ENCODE measurements around the gene EIF4A3. TPM values are rescaled to one million over a fixed set of nuclear protein-coding genes. Genes with fewer than 3 reads are reported as not detected.

The EIF4A3 gene
- total and polyA plus RNA-seq, 10 of the 15 experiments (the other 5 are each of a cell fraction or from before 2014, with no cell fraction given), result 53.3 to 225 (median 103) TPM

DNA sequence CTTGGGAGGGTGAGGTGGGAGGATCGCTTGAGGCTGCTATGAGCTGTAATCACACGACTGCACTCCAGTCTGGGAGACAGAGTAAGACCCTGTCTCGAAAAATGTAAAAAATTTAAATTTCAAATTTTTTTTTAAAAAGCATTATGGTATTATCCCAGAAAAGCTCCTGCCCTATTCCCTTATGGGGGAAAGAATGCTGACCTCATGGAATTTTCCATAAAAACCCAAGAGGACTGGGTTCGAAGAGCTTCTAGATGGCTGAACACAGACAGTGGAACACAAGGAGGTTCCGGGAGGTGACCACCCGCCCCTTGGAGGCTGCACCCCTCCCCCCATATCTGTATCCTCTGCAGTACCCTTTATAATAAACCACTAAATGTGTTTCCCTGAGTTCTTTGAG is 4.0 kb downstream of the EIF4A3 start:
- peaks cover 11% of the 10 kb centered on the region for H3K4me1 ChIP-seq (ENCODE audit: control insufficient read depth, insufficient read depth, low read length)
- WGBS (ENCODE audit: insufficient coverage, insufficient replicate concordance, low lambda C conversion rate, missing lambda C conversion rate), result 89% methylated on average over 6 of the region's 6 CpGs
- H2AFZ ChIP-seq (ENCODE audit: control insufficient read depth, low read depth, low read length), result no peak overlapping the region
- POLR2A ChIA-PET, result interaction anchor here (0.5 kb wide), 1 partner anchor 11 kb away, joined by 3 read pairs; no protein-coding TSS in a partner anchor
- FAIRE-seq, result no peak
- H3K36me3 ChIP-seq (ENCODE audit: control insufficient read depth in 2 of 2, insufficient read depth in 2 of 2, low read length in 1 of 2), result peaks cover 25 to 27% of the 10 kb centered on the region in 2 experiments
- H3K9ac ChIP-seq (ENCODE audit: control insufficient read depth, insufficient read depth, low read length), result no peak overlapping the region
- no peak overlapping the region; the same call in 1 of the 2 replicates for H3K4me2 ChIP-seq (ENCODE audit: control insufficient read depth, insufficient read depth)
- H3K27ac ChIP-seq (ENCODE audit: control insufficient read depth, insufficient read depth), result no peak overlapping the region
- DNase-seq (ENCODE audit: low read depth, low spot score), result no peak
- TF ChIP-seq YBX1 (IDR thresholded peaks at IDR 0.05) (no peak), POLR2AphosphoS5 (IDR thresholded peaks at IDR 0.05; ENCODE audit: low read length) (no peak), ATF7 (IDR thresholded peaks at IDR 0.05; ENCODE audit: low read depth) (no peak), JUNB (IDR thresholded peaks at IDR 0.05) (no peak), REST (IDR thresholded peaks at IDR 0.05; ENCODE audit: low read depth, low read length) (no peak)
- TF ChIP-seq, protein P1, sequence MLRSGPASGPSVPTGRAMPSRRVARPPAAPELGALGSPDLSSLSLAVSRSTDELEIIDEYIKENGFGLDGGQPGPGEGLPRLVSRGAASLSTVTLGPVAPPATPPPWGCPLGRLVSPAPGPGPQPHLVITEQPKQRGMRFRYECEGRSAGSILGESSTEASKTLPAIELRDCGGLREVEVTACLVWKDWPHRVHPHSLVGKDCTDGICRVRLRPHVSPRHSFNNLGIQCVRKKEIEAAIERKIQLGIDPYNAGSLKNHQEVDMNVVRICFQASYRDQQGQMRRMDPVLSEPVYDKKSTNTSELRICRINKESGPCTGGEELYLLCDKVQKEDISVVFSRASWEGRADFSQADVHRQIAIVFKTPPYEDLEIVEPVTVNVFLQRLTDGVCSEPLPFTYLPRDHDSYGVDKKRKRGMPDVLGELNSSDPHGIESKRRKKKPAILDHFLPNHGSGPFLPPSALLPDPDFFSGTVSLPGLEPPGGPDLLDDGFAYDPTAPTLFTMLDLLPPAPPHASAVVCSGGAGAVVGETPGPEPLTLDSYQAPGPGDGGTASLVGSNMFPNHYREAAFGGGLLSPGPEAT (IDR thresholded peaks at IDR 0.05; ENCODE audit: low read depth), result no peak
- TF ChIP-seq, protein P2, sequence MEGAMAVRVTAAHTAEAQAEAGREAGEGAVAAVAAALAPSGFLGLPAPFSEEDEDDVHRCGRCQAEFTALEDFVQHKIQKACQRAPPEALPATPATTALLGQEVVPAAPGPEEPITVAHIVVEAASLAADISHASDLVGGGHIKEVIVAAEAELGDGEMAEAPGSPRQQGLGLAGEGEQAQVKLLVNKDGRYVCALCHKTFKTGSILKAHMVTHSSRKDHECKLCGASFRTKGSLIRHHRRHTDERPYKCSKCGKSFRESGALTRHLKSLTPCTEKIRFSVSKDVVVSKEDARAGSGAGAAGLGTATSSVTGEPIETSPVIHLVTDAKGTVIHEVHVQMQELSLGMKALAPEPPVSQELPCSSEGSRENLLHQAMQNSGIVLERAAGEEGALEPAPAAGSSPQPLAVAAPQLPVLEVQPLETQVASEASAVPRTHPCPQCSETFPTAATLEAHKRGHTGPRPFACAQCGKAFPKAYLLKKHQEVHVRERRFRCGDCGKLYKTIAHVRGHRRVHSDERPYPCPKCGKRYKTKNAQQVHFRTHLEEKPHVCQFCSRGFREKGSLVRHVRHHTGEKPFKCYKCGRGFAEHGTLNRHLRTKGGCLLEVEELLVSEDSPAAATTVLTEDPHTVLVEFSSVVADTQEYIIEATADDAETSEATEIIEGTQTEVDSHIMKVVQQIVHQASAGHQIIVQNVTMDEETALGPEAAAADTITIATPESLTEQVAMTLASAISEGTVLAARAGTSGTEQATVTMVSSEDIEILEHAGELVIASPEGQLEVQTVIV (IDR thresholded peaks at IDR 0.05; ENCODE audit: borderline replicate concordance, partially characterized antibody), result no peak
- TF ChIP-seq, protein P3, sequence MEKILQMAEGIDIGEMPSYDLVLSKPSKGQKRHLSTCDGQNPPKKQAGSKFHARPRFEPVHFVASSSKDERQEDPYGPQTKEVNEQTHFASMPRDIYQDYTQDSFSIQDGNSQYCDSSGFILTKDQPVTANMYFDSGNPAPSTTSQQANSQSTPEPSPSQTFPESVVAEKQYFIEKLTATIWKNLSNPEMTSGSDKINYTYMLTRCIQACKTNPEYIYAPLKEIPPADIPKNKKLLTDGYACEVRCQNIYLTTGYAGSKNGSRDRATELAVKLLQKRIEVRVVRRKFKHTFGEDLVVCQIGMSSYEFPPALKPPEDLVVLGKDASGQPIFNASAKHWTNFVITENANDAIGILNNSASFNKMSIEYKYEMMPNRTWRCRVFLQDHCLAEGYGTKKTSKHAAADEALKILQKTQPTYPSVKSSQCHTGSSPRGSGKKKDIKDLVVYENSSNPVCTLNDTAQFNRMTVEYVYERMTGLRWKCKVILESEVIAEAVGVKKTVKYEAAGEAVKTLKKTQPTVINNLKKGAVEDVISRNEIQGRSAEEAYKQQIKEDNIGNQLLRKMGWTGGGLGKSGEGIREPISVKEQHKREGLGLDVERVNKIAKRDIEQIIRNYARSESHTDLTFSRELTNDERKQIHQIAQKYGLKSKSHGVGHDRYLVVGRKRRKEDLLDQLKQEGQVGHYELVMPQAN (conservative IDR thresholded peaks at IDR 0.05), result no peak
- 0 out of 2 replicates have a peak, but pooled peaks cover 3% of the 10 kb centered on the region for H4K20me1 ChIP-seq (ENCODE audit: control insufficient read depth, insufficient read depth)
- H3K4me3 ChIP-seq, result 0 out of 2 replicates have a peak overlapping the region, but pooled peaks have one; percentile 0
- SMC1A ChIA-PET (ENCODE audit: uncharacterized antibody, unreplicated experiment), result no interaction called here
- no TSS peak for BruUV-seq (replicated peaks)
- peaks cover 42% of the 10 kb centered on the region for H3K79me2 ChIP-seq (ENCODE audit: control insufficient read depth, insufficient read depth, low read length)
- no peak for ATAC-seq
- RAD21 ChIA-PET (ENCODE audit: unreplicated experiment), result interaction anchor here (0.5 to 2.3 kb wide), 3 partner anchors 41 to 123 kb away, joined by 3 to 9 read pairs (median 3); partner anchors contain the start of gene GAA
- no peaks in the 10 kb centered on the region for H3K27me3 ChIP-seq (replicated peaks in 1 of 2; ENCODE audit: control insufficient read depth in 2 of 2, insufficient read depth in 2 of 2, low read length in 1 of 2)
- intact Hi-C loops (cut with micrococcal nuclease; ENCODE audit: unreplicated experiment) (no loop called here), in situ Hi-C loops (cut with MboI) (no loop called here)
- CTCF ChIA-PET, result interaction anchor here (0.7 to 4.9 kb wide), 3 partner anchors 20 to 63 kb away, joined by 3 to 21 read pairs (median 3); partner anchors contain the start of gene GAA
- no peaks in the 10 kb centered on the region for H3K9me3 ChIP-seq (replicated peaks; ENCODE audit: control insufficient read depth, insufficient read depth, low read length)
